SKM-1 treated with dmso at 0.1 percent for 144 hours (cell line): ENCODE results near the gene CHM.
"Not testable (repeated sequence)": the region's sequence is repeated elsewhere in the genome, so short reads cannot be mapped to it uniquely, and the experiment has no call there.

Experiments used
- DNase-seq: peaks from one replicate; lab custom pipeline; 2025; ENCODE audit not compliant: unreplicated experiment; lab: John Stamatoyannopoulos, UW

Gene CHM, protein sequence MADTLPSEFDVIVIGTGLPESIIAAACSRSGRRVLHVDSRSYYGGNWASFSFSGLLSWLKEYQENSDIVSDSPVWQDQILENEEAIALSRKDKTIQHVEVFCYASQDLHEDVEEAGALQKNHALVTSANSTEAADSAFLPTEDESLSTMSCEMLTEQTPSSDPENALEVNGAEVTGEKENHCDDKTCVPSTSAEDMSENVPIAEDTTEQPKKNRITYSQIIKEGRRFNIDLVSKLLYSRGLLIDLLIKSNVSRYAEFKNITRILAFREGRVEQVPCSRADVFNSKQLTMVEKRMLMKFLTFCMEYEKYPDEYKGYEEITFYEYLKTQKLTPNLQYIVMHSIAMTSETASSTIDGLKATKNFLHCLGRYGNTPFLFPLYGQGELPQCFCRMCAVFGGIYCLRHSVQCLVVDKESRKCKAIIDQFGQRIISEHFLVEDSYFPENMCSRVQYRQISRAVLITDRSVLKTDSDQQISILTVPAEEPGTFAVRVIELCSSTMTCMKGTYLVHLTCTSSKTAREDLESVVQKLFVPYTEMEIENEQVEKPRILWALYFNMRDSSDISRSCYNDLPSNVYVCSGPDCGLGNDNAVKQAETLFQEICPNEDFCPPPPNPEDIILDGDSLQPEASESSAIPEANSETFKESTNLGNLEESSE

DNA sequence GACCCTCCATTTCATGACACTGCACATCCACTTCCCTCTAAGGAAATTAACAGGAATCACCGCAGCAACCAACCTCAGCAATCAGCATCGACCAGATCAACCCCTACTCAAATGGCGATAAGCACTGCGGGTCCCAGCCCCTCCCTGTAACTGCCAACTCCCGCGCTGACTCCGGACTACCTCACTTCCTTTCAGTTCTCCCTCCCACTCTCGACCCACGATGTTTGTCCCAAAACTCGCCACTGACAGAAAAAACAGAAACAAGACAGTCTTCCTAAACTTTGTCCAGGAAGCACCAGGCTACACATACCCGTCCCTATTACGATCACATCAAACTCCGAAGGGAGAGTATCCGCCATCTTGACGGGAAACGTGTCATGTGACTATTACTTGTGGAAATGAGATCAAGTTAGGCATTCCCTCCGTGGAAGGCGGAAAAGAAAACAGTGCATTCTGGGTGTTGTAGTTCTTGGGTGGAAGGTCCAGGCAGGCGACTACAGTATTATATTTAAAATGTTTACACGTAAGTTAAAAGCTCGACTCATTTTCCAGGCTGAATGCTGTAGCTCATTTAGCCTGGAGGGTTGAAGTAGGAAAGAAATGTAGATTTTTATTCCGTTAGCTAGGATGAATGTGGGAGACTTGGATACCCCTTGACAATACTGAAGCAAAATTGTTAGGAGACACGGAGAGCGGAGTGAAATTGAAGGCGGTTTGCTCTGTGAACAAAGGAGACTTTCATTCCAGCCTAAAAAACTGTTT, at the start of gene CHM:
Gene CHM (minus strand): TSS at position 385 of the 762 bp plus-strand sequence. CDS start 26 bp downstream, at position 359.
- no peak for DNase-seq

DNA sequence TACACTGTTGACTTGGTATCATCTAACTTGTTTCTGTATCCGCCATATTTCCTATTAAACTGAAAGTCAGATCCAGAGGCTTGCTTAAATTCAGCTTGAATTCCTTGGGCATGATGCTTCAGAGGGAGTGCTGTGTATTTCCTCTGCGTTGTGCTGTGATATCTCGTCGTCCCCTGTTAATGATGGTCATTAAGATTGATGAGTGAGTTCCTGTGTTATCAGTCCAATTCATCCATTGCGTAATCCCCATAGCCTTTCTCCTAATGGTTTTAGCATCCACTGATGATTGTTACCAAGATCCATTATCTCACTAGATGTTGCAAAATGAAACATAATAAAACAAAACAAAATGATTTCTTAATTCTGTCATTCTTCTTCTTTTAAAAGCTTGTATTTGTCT, 31.3 kb upstream of the CHM start:
- no peak for DNase-seq

DNA sequence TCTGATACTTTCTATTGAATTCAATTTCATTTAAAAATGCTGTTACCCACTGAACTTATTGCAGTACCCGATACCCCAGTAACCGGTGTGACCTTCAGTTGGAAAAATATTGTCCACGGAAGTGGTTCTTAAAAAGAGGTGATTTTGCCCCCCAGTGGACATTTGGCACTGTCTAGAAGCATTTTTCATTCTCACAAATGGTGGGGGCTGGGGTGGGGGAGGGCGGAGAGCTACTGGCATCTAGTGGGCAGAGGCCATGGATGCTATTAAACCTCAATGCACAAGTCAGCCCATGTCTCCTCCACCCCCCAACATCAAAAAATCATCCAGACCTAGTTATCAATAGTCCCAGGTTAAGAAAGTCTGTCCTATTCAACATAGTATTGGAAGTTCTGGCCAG, 19.6 kb upstream of the CHM start:
- DNase-seq: no peak

DNA sequence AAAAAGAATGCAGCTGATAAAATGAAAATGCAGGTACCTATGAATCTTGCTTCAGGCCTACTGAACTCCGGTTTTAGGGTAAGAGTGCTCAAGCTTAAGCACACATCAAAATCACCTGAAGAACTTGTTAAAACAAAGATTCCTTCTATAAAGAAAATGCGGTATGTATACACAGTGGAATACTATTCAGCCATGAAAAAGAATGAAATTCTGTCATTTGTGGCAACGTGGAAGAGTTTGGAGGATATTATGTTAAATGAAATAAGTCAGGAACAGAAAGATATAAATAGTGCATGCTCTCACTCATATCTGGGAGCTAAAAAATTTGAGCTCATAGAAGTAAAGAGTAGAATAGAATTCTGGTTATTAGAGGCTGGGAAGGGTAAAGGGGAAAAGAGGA, 14.0 kb upstream of the CHM start:
- no peak for DNase-seq

DNA sequence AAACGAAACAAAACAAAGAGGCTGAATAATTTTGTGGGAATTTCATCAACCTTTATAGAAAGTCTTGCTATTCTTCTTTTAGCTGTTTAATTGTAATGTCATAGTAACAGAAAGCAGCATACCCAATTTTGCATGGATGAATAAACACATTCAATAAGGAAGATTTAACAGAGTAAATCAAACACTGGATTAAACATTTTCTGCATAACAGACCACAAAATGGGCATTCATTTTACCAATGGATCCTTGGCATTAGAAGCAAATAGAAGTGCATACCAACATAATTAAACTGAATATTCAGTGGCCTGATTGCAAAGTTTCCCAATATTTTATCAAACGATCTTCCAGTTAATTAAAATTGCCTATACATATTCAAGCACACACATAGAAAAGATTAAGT, 4.4 kb upstream of the CHM start:
- DNase-seq: no peak

DNA sequence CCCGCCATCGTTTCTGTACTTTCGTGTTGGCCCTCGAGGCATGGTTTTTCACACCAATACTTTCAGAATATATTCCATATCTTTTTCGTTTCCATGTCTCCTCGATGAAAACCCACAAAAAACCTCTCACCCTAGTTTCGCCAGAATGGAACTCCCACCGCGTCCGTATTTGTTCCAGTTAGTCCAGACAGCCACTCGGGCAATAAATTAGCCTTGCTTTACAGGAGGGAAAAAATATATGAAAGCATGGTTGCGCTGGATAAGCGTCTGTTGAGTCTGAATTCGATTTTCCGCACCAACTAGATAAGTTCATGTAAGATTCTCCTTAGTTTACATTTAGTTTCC, 550 bp upstream of the CHM start:
- DNase-seq: no peak

DNA sequence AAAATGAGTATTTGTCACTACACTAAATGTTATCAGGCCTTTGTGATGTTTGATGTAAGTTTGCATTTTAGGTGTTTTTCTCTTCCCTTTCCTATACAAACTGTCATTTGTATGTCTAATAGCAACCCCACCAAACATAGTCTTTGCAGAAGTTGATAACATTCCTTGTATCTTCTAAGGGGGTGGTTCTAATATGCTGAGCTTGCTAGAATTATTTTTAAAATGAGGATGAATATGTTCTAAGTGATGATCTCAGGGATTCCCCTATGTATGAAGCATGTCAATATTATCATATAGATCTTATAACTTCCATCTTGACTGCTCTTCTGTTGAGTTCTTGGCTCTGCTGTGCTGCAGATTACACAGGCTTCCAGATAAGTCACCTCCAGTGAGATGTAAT, 3.1 kb downstream of the CHM start:
- DNase-seq: no peak

DNA sequence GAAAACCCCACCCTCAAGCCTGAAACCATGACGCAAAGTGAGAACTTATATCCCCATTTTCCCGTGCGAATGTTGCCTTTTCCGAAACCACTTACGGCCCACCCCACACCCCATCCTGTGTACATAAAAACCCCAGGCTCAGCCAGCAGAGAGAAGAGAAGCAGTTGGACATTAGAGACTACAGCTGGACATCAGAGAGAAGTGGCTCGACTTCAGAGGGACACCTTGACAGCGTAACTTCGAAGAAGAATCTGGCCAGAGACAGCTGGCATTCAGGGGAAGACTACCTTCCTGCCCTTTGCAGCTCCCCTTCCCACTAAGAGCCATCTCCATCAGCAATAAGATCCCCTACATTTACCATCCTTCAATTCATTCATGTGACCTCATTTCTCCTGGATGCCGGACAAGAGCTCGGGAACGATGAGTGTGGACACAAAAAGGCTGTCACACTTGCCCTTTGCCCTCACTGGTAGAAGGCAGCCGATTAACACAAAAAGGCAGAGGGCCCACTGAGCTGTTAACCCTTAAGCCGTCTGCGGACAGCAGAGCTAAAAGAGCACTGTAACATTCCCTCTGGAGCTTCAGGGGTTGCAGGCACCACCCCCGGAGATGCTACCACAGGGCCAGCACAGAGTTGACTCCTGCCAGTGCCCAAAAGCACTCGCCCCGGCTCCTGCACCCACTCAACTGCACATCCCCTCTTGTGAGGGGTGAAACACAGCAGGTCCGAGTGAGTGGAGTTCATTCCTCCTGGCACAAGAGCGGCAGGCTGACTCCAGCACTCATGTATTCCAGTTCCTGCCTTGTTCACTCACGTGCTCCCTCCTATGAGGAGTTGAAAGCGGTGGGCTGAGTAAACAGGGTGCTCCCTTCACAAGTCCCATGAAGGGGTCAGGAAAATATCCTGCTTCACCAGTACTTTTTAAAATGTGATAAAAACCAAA, 7.5 kb downstream of the CHM start:
- no peak for DNase-seq

DNA sequence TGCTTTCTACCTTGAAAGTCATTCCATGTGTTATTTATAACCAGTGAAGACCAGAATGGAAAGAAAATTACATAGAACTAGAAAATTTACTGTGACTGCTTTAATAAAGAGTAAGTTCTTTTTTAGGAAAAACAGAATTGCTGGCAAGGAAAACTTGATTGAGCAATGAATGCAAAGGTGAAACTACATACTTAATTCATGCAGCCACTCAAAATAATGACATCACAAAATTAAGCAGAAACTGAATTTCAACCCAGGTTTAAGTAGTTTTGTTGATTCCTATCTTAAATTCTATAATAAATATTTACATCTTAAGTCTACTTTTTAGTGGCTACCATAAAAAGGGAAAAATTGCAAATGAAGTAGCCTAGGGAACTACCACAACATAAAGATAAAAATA, 14.0 kb downstream of the CHM start:
- no peak for DNase-seq

DNA sequence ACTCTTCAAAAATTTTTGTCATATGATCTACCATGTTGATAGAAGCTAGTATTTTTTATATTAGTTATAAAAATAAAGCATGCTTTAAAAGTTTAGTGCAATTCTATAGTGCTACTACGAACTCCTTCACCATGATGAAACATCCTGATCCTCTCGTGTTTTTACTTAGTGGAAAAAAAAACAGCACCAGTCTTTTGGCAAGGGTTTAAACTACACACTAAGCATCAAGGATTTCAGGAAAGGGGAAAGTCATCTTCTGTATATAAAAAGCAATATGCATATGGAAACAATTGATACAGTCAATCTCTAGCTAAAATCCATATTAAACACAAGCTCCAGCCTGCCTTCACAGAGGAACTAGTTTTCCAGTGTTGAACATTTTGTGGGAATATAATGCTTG, 18.7 kb downstream of the CHM start:
- no peak for DNase-seq

DNA sequence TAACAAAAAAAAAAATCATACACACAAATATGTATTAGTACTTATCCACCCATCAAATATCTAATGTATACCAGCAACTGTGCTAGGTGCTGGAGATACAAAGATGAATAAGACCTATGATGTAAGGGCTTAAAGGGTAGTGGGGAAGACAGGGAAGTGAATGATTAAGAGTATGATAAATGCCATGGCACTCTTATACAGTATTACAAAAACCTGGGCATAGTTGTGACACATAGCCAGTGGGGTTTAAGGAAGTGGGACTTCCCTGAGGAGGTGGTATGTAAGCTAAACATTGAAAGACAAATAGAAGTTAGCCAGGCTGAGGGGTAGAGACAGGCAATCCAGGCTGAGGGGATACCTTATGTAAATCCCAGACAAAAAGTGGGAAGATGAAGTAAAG, 23.5 kb downstream of the CHM start:
- DNase-seq: no peak

DNA sequence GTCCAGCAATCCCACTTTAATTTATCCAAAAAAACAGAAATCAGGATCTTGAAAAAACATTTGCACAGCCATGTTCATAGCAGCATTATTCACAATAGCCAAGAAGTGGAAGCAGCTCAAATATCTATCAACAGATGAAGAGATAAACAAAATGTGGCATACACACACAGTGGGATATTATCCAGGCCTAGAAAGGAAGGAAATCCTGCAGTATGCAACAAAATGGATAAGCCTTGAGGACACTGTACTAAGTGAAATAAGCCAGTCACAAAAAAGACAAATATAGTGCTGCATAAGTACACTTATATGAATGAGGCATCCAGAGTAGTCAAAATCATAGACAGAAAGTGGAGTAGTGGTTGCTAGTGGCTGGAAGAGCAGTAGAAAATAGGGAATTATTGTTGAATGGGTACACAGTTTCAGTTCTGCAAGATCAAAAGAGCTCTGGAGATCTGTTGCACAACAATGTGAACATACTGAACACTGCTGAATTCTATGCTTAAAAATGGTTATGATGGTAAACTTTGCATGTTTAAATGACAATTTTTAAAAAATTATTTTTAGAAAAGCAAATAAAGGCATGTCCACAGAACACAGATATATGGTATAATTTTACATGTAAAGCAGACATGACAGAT, 25.6 kb downstream of the CHM start:
- DNase-seq: no peak

DNA sequence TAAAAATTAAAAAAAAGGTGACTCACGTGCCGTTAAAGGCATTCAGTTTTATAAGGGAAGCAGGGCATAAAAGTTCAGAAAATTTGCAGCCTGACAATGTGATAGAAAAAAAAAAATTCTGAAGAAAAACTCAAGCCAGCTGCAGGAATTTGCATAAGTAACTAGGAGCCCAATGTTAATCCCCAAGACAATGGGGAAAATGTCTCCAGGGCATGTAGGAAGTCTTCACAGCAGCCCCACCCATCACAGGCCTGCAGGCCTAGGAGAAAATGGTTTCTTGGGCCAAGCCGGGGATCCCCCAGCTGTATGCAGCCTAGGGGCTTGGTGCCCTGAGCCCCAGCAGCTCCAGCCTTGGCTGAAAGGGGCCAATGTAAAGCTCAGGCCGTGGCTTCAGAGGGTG, 31.2 kb downstream of the CHM start:
- no peak for DNase-seq

DNA sequence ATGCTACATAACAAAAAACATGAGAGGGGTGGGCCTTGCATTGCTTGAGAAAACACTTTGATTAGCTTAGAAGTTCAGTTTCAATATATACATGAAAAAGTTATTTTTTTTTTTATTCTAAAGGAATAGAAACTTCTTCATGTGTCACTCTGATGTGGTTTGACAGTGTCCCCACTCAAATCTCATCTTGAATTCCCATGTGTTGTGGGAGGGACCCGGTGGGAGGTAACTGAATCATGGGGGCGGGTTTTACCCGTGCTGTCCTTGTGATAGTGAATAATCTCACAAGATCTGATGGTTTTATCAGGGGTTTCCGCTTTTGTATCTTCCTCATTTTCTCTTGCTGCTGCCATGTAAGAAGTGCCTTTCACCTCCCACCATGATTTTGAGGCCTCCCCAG, 32.4 kb downstream of the CHM start:
- not testable (repeated sequence) for DNase-seq

DNA sequence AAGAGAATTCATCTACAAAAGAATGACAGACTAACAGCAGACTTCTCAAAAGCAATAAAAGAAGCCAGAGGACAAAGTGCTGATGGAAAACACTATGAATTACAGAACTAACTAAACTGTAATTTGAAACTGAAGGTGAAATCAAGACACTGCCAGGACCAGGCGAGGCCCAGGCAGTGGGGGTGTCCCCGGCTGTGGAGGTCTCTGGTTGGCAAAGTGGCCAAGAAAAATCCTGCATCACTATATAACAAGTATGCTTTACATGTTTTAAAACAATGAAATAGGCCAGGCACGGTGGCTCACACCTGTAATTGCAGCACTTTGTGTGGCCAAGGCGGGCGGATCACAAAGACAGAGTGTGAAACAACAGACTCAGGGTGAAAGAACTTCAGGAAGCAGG, 32.9 kb downstream of the CHM start:
- DNase-seq: no peak

DNA sequence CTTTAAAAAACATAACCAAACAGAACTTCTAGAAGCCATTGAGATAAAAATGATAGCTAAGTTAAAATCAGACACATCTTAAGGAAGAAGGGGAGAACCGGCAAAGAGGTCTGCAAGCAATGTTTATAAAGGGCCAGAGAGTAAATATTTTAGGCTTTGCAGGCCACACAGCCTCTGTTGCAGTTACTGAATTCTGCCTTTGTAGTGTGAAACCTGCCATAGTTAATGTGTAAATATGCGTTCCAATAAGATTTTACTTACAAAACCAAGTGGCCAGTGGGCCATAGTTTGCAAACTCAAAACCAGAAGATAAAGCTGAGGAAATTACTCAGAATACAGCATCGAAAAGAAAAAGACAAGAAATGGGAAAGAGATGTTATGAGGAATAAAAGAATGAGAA, 33.6 kb downstream of the CHM start:
- DNase-seq: no peak

DNA sequence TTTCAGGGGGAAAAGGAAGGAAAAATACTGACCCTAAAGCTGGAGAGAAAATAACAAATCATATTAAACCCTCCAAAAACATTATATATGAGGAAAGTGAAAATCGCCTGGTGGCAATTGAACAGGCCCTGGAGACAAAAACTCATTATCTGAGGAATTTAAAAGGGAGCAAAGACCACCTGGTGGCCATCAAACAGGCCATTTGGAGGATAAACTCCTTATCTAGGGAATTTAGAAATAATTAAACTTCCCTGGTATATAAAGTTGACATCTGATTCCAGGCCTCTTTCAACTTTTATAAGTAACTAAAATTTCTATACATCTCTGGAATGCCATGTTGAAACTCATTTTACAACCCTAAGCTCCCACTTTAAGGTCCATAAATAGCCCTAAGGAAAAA, 35.2 kb downstream of the CHM start:
- no peak for DNase-seq

DNA sequence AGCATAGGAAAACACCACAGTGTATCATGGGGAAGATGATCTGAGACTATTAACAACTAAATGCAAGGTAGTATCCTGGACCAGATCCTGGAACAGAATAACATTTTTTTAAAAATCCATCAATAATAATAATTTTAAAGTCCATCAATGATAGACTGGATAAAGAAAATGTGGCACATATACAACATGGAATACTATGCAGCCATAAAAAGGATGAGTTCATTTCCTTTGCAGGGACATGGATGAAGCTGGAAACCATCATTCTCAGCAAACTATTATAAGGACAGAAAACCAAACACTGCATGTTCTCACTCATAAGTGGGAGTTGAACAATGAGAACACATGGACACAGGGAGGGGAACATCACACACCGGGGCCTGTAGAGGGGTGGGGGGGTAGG, 37.6 kb downstream of the CHM start:
- DNase-seq: not testable (repeated sequence)

DNA sequence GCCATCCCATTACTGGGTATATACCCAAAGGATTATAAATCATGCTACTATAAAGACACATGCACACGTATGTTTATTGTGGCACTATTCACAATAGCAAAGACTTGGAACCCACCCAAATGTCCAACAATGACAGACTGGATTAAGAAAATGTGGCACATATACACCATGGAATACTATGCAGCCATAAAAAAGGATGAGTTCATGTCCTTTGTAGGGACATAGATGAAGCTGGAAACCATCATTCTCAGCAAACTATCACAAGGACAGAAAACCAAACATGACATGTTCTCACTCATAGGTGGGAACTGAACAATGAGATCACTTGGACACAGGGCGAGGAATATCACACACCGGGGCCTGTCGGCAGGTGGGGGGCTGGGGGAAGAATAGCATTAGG, 39.5 kb downstream of the CHM start:
- DNase-seq: not testable (repeated sequence)

DNA sequence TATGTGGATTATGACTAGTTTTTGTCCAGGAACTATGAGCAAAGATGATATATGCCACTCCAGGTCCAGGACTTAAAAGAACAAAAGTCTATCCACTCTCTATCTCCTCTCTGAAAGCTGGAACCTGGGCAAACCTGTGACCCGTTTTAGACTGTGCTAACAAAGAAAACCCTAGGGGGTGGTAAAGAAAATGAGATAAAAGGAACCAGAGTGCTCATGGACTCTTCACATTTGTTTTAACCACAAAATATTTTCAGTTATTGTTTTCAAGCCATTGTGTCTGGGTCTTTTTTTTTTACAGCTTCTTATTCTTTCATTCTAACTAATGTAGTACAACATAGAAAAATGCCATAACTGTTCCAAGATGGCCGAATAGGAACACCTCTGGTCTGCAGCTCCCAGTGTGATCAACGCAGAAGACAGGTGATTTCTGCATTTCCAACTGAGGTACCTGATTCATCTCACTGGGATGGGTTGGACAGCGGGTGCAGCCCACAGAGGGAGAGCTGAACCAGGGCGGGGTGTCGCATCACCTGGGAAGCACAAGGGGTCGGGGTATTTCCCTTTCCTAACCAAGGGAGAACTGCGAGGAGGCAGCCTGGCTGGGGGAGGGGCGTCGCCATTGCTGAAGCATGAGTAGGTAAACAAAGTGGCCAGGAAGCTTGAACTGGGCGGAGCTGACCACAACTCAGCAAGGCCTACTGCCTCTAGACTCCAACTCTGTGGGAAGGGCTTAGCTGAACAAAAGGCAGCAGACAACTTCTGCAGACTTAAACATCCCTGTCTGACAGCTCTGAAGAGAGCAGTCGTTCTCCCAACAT, 45.1 kb downstream of the CHM start:
- DNase-seq: no peak
